HG03159 (cell line): ENCODE data around the gene BCAS3.
"Not testable (repeated sequence)": the region's sequence is repeated elsewhere in the genome, so short reads cannot be mapped to it uniquely, and the experiment has no call there.

ENCODE experiments used
- ATAC-seq: cut with Tn5 transposase; IDR thresholded peaks from one replicate; pipeline ENCODE4 v1.9.1; 2021; ENCODE audit warnings: mild to moderate bottlenecking, moderate library complexity; ENCODE audit not compliant: unreplicated experiment

The BCAS3 gene

GRCh38 chr17:60989379-60989778 lies 311.7 kb downstream of the BCAS3 start:
- ATAC-seq, result no peak

GRCh38 chr17:60989846-60990245 lies 312.2 kb downstream of the BCAS3 start:
- no peak for ATAC-seq

GRCh38 chr17:60993497-60993896 lies 315.8 kb downstream of the BCAS3 start:
- no peak for ATAC-seq

GRCh38 chr17:60995680-60996079 lies 318.0 kb downstream of the BCAS3 start:
- no peak for ATAC-seq

GRCh38 chr17:61000911-61001310 lies 323.3 kb downstream of the BCAS3 start:
- no peak for ATAC-seq

GRCh38 chr17:61002316-61002736 lies 324.7 kb downstream of the BCAS3 start:
- no peak for ATAC-seq

- ATAC-seq, result no peak
Measured at GRCh38 chr17:61005358-61005757, 327.7 kb downstream of the BCAS3 start.

- not testable (repeated sequence) for ATAC-seq
Measured at GRCh38 chr17:61005958-61006357, 328.3 kb downstream of the BCAS3 start.

- no peak for ATAC-seq
Measured at GRCh38 chr17:61007980-61008379, 330.3 kb downstream of the BCAS3 start.

- peak; percentile 72 for ATAC-seq
Measured at GRCh38 chr17:61009663-61010062, 332.0 kb downstream of the BCAS3 start.

GRCh38 chr17:61010661-61011170 lies 333.1 kb downstream of the BCAS3 start:
- no peak for ATAC-seq

- no peak for ATAC-seq
Measured at GRCh38 chr17:61011251-61011650, 333.6 kb downstream of the BCAS3 start.

GRCh38 chr17:61015966-61016365 lies 338.3 kb downstream of the BCAS3 start:
- ATAC-seq, result no peak

GRCh38 chr17:61017317-61018006 lies 339.8 kb downstream of the BCAS3 start:
- no peak for ATAC-seq

- ATAC-seq, result no peak
Measured at GRCh38 chr17:61018938-61019337, 341.3 kb downstream of the BCAS3 start.

GRCh38 chr17:61023996-61024395 lies 346.3 kb downstream of the BCAS3 start:
- no peak for ATAC-seq

- ATAC-seq, result no peak
Measured at GRCh38 chr17:61026818-61027217, 349.2 kb downstream of the BCAS3 start.

GRCh38 chr17:61029181-61029580 lies 351.5 kb downstream of the BCAS3 start:
- no peak for ATAC-seq

- no peak for ATAC-seq
Measured at GRCh38 chr17:61040666-61041065, 363.0 kb downstream of the BCAS3 start.

GRCh38 chr17:61042348-61042747 lies 364.7 kb downstream of the BCAS3 start:
- ATAC-seq, result not testable (repeated sequence)

GRCh38 chr17:61047515-61047914 lies 369.9 kb downstream of the BCAS3 start:
- no peak for ATAC-seq

- ATAC-seq, result no peak
Measured at GRCh38 chr17:61048376-61049106, 370.9 kb downstream of the BCAS3 start.
